ENCODE results near the gene BTBD3. TPM values are rescaled to one million over a fixed set of nuclear protein-coding genes. Genes with fewer than 3 reads are reported as not detected.

BTBD3 gene
- total and polyA plus RNA-seq, 2 donors (not counting 1 experiment from before 2014, with no cell fraction given), result 47.4 to 51.7 TPM

DNA sequence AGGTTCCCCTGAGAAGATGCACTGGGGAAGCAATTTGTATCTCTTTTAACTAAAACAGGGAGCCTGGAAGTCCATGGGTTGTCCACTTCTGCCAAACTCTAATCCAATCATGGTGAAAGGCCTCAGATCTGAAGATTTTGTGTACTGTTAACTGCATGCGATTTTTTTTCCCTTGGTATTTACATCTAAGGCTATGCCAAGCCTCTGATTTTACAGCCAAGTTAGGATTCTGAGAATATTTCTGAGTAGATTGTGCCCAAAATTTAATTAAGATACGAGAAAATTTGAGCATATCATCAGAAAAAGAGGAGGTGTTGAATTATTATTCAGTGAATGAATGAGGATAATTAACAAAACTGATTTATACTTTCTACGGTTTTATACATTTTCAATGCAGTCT is 34.0 kb downstream of the BTBD3 start:
- H3K27ac ChIP-seq (ENCODE audit: insufficient read depth, low read length), result no peak overlapping the region
- H3K4me1 ChIP-seq (ENCODE audit: control insufficient read depth, extremely low read depth, insufficient read depth, low read length), result no peaks in the 10 kb centered on the region
- no peaks in the 10 kb centered on the region for H4K20me1 ChIP-seq (ENCODE audit: control insufficient read depth, extremely low read depth, insufficient read depth, low read length)
- no peaks in the 10 kb centered on the region for H3K36me3 ChIP-seq (ENCODE audit: control insufficient read depth, insufficient read depth, low read length)
- no peaks in the 10 kb centered on the region for H3K27me3 ChIP-seq (ENCODE audit: control insufficient read depth, insufficient read depth, low read length)
- H3K9me3 ChIP-seq (ENCODE audit: control insufficient read depth, insufficient read depth, low read depth, low read length), result no peaks in the 10 kb centered on the region
- no peak for TF ChIP-seq EZH2 (IDR thresholded peaks at IDR 0.05; ENCODE audit: low read length, missing control alignments)
- no peak for TF ChIP-seq CTCF (conservative IDR thresholded peaks at IDR 0.05 in 1 of 2, IDR thresholded peaks at IDR 0.05 in 1 of 2; ENCODE audit: low read depth in 1 of 2, low read length in 2 of 2)
- no peak overlapping the region for H3K9ac ChIP-seq (ENCODE audit: insufficient read depth, low read length)
- no peak overlapping the region for H2AFZ ChIP-seq (ENCODE audit: low read length)
- H3K79me2 ChIP-seq (ENCODE audit: control insufficient read depth, insufficient read depth, low read length), result no peaks in the 10 kb centered on the region
- DNase-seq (ENCODE audit: low read depth in 2 of 2), result no peak
- no peak overlapping the region for H3K4me2 ChIP-seq (ENCODE audit: extremely low read depth, insufficient read depth, low read length)
- H3K4me3 ChIP-seq (replicated peaks in 1 of 4; ENCODE audit: control extremely low read depth in 1 of 4, insufficient read depth in 1 of 4, low read depth in 3 of 4, low read length in 4 of 4), result no peak overlapping the region

GRCh38 chr20:11952639-11953038 is 34.9 kb downstream of the BTBD3 start:
- Histone ChIP-seq H3K4me2 (ENCODE audit: extremely low read depth, insufficient read depth, low read length) (no peak overlapping the region), H4K20me1 (ENCODE audit: control insufficient read depth, extremely low read depth, insufficient read depth, low read length) (no peaks in the 10 kb centered on the region), H2AFZ (ENCODE audit: low read length) (no peak overlapping the region), H3K27ac (ENCODE audit: insufficient read depth, low read length) (no peak overlapping the region), H3K4me3 (replicated peaks in 1 of 4; ENCODE audit: control extremely low read depth in 1 of 4, insufficient read depth in 1 of 4, low read depth in 3 of 4, low read length in 4 of 4) (no peak overlapping the region), H3K9me3 (ENCODE audit: control insufficient read depth, insufficient read depth, low read depth, low read length) (no peaks in the 10 kb centered on the region), H3K4me1 (ENCODE audit: control insufficient read depth, extremely low read depth, insufficient read depth, low read length) (no peaks in the 10 kb centered on the region), H3K27me3 (ENCODE audit: control insufficient read depth, insufficient read depth, low read length) (no peaks in the 10 kb centered on the region), H3K79me2 (ENCODE audit: control insufficient read depth, insufficient read depth, low read length) (no peaks in the 10 kb centered on the region), H3K36me3 (ENCODE audit: control insufficient read depth, insufficient read depth, low read length) (no peaks in the 10 kb centered on the region), H3K9ac (ENCODE audit: insufficient read depth, low read length) (no peak overlapping the region)
- TF ChIP-seq CTCF (conservative IDR thresholded peaks at IDR 0.05 in 1 of 2, IDR thresholded peaks at IDR 0.05 in 1 of 2; ENCODE audit: low read depth in 1 of 2, low read length in 2 of 2), result no peak
- TF ChIP-seq EZH2 (IDR thresholded peaks at IDR 0.05; ENCODE audit: low read length, missing control alignments), result no peak
- DNase-seq (ENCODE audit: low read depth in 2 of 2), result peak; percentile 28 to 35

DNA sequence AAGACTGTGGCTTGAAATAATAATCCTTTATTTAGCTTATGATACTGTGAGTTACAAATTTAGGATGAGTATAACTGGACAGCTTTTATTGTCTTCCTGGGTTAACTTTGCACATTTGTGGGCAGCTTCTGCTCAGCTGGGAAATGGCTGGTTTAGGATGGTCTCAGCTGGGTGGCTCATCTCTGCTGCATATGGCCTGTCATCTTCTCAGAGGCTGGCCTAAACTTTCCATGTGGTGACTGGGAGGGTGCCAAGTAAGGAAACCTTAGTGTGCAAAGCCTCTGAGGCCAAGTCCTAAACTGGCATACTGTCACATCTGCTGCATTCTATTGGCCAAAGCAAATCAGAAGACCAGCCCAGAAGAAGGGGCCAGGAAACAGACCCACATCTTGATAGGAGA is 40.2 kb downstream of the BTBD3 start:
- no peak for DNase-seq (ENCODE audit: low read depth in 2 of 2)
- no peaks in the 10 kb centered on the region for H3K79me2 ChIP-seq (ENCODE audit: control insufficient read depth, insufficient read depth, low read length)
- H3K4me2 ChIP-seq (ENCODE audit: extremely low read depth, insufficient read depth, low read length), result no peak overlapping the region
- no peaks in the 10 kb centered on the region for H3K36me3 ChIP-seq (ENCODE audit: control insufficient read depth, insufficient read depth, low read length)
- H3K4me1 ChIP-seq (ENCODE audit: control insufficient read depth, extremely low read depth, insufficient read depth, low read length), result no peaks in the 10 kb centered on the region
- H3K9ac ChIP-seq (ENCODE audit: insufficient read depth, low read length), result no peak overlapping the region
- no peaks in the 10 kb centered on the region for H3K27me3 ChIP-seq (ENCODE audit: control insufficient read depth, insufficient read depth, low read length)
- H2AFZ ChIP-seq (ENCODE audit: low read length), result no peak overlapping the region
- no peak overlapping the region for H3K27ac ChIP-seq (ENCODE audit: insufficient read depth, low read length)
- H3K9me3 ChIP-seq (ENCODE audit: control insufficient read depth, insufficient read depth, low read depth, low read length), result no peaks in the 10 kb centered on the region
- no peak overlapping the region for H3K4me3 ChIP-seq (replicated peaks in 1 of 4; ENCODE audit: control extremely low read depth in 1 of 4, insufficient read depth in 1 of 4, low read depth in 3 of 4, low read length in 4 of 4)
- H4K20me1 ChIP-seq (ENCODE audit: control insufficient read depth, extremely low read depth, insufficient read depth, low read length), result no peaks in the 10 kb centered on the region
- no peak for TF ChIP-seq EZH2 (IDR thresholded peaks at IDR 0.05; ENCODE audit: low read length, missing control alignments)
- TF ChIP-seq CTCF (conservative IDR thresholded peaks at IDR 0.05 in 1 of 2, IDR thresholded peaks at IDR 0.05 in 1 of 2; ENCODE audit: low read depth in 1 of 2, low read length in 2 of 2), result no peak

Measured in fibroblast of lung (primary cell).